Endothelial cell of hepatic sinusoid (primary cell): ENCODE results near the gene IQGAP2.

Experiments used
- in situ Hi-C: cut with HindIII; loops from 2 replicates; pipeline ENCODE4 v1.10.0; 2017; ENCODE audit warnings: low sequenced_read_pairs

The IQGAP2 gene

DNA sequence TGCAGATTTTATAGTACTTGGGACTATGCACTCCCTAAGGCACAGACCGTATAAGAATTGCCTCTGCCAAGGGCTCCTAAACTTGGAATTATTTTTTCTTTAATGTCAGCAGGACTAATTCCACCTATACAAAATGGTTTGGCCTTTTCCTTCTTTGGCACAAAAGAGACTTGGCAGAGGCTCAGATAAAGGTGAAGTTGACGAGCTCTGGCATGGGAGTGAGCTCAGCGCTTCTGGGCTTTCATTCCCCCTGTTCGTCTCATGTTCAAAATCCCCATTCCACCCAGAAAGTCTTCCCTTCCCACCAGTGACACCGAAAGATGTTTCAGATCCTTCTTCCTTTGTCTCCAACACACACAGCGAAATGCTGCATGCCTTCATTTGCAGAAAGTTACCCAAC is 158.9 kb downstream of the IQGAP2 start:
- in situ Hi-C loops, result no loop called here

- in situ Hi-C loops, result no loop called here
These were observed 161.9 kb downstream of the IQGAP2 start for GRCh38 chr5:76565009-76565408.

DNA sequence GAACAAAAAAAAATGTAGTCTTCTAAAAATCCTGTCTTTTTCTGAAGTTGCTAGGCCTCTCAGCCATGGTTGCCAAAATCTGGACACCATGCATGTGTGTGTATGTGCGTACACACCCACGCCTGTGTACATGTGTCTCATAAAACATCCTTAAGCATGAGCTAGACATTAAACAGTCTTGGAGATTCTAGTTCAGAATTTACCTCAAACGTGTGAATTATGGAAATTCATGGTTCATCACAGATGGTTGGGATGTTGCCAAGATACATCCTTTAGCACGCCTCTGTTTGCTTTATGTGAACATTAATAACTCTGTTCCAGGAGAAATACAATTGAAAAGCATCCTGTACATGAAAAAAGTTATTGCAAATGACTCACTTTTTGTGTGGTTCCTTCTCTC is 167.1 kb downstream of the IQGAP2 start:
- in situ Hi-C loops, result no loop called here

DNA sequence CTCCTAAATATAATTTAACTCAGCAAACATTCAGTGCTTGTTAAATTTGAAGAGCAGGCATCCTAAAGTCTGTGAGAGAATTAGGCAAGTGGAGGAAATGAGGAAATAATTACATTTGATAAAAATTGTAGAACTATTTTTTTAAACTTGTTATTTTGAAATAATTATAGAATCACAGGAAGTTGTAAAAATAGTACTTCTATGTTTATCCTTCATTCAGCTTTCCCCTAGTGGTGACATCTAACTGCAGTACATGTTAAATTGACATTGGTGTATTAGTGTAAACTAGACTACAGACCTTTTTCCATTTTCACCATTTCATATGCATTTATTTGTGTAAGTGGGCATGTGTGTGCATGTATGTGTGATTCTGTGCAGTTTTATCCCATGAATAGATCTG is 168.5 kb downstream of the IQGAP2 start:
- in situ Hi-C loops, result no loop called here

DNA sequence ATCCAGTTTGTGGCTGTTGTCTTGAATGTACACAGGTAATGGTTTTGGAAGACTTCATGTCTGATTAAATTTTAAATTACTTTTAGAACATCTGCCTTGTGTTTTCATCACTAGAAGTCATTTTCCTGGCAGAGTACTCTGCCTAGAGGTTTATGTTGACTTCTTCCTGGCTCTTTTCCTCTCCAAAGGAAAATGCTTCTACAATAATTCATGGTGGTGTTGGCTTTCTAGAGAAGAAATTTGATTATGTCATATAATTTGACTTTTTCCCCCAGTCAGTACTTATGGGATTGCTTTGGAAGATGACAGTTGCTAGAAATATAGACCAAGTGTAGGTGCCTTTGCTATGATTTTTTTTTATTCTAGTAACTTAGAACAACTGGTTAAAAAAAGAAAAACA is 173.4 kb downstream of the IQGAP2 start:
- in situ Hi-C loops, result no loop called here

GRCh38 chr5:76576996-76577395 is 173.9 kb downstream of the IQGAP2 start:
- in situ Hi-C loops, result no loop called here

GRCh38 chr5:76579166-76579937 is 176.3 kb downstream of the IQGAP2 start:
- in situ Hi-C loops, result no loop called here

DNA sequence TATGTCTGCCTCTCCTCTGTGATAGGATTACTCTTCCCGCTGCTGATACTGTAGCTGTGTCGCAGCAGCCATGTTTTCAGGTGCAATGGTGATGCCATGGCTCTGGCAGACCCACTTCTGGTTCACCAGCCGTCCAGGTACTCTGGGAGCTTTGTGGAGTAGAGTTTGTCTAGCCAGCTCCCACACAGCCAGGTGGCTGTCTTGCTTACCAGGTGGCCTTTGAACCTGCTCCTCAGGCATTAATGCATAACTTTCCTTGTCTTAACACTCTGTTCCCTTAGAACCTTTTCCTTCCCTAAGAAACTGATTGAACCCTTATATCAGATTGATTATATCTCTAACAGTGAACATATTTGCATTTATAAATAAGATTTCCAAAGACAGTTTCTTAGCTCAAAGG is 177.9 kb downstream of the IQGAP2 start:
- in situ Hi-C loops, result no loop called here

DNA sequence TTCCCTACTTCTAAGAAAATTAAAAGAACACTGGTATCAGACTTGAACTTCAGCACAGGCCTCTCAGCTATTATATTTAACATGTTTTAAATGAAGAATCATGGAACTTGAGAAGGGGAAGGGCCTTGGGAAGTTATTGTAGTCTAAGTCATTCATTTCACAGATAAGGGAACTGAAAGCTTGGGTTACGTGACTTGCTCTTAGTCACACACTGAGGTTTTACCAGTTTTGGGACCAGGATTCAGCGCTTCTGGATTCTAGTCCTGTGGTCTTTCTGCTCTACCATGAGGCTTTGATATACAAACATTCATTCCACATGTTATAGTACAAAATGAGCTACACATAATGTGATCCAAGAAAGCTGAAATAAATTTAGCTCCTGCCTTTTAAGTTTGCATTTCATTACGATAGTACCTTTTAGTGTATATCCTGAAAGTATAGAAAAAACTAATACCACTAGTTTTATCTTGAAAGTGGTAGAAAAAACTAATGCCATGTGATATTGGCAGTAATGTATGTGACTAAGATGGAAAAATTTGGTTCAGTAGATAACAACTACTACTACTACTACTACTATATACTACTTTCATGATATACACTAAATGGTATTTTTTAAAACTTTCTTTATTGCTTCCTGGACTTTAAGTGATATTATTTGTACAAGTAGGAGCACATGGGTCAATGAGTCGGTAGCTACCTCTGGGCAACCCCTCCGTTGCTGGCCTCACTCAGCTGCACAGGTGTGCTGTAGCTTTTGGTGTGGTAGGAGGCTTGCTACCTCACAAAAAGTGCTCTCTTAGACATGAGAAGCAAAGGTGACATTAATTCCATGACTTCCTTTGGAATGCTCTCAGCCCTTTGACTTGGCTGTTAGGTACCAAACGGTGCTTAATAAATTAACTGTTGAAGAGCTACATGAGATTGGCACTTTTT is 179.4 kb downstream of the IQGAP2 start:
- in situ Hi-C loops, result no loop called here

GRCh38 chr5:76583163-76584047 is 180.3 kb downstream of the IQGAP2 start:
- in situ Hi-C loops, result no loop called here

DNA sequence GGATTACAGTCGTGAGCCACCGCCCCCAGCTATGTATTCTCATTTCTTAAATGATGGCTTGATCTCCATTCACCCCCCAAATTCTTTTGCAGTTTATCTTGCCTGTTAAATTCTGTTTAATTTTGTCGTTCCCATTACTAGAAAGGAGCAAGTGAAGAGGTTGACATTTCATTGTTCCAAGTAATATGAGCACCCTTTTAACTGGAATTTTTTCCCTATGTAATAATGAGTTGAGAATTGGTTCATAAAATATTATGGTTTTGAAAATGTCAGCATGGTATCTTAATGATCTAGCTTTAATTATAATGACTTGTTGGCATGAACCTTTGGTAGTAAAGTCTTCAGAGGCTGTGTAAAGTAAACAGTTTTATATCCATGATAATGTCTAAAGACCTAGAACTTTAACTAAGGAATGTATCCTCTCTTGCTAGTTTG is 182.7 kb downstream of the IQGAP2 start:
- in situ Hi-C loops, result no loop called here

DNA sequence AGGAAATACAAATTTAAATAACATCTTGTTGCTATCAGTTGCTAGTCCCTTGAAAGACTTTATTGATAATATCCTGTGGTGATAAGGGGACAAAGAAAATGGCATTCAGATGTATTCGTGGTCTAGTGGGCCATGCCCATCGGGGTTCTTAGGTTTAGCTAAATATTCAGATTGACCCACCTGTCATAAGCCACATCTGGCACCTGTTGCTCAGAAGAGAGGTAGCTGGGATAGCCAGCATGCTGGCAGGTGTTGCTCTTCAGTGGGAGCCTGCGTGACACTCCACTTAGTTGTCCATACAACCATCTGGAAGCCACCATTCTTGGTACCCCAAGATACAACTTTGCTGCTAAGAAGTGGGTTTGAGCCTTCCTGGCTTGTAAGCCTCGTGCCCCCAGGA is 183.4 kb downstream of the IQGAP2 start:
- in situ Hi-C loops, result no loop called here

GRCh38 chr5:76590027-76590426 is 186.9 kb downstream of the IQGAP2 start:
- in situ Hi-C loops, result no loop called here

DNA sequence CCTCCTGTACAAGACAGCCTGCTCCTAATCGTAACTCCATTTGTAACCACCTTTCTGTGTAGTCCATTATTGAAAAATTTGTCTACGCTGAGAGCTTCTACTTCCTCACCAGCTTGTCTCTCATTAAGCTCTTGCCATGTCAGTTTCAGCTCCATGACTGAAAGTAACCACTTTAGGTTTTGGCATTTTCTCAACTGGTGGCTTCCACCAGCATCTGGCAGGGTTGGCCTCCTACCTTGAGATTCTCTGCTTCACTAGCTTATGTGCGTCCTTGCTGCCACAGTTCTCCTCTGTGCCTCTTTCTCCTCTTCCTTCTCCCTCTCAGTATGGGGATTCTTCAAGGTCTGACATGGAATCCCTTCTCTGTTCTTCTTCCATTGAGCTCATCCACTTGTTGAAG is 188.3 kb downstream of the IQGAP2 start:
- in situ Hi-C loops, result no loop called here

- in situ Hi-C loops, result no loop called here
These were observed 189.6 kb downstream of the IQGAP2 start for GRCh38 chr5:76592692-76593091.

GRCh38 chr5:76594107-76594506 is 191.0 kb downstream of the IQGAP2 start:
- in situ Hi-C loops, result no loop called here

DNA sequence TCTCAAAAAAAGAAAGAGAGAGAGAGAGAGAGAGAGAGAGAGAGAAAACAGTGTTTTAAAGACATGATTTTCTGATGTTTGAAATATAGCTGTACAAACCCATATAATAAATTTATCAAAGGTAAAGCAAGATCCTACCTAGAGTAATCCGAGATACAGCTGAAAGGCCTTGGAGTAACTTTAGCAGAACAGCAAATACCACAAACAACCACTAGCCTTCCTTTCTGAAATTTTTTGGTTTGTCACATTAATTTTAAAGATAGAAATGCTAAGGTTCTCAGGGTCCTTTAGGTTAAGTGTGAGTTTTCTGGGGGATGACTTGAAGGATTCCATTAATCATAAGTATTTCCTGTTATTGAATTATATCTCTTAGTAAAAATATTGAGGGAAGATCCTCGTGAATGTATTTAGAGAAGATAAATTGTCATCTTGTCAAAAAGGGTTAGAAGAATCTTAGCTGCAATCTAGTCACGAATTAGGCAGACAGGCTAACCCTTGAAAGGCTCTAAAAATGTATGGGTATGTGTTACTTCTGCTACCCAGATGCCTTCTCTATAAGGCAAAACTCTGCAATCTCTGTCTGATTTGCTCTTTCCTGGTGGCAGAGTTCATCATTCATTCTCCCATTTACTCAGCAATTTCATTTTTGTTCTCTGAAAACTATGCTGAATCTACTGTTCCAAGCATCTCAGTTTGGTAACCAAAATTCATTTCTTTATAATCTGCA is 192.8 kb downstream of the IQGAP2 start:
- in situ Hi-C loops, result no loop called here

- in situ Hi-C loops, result no loop called here
These were observed 195.4 kb downstream of the IQGAP2 start for GRCh38 chr5:76598531-76598930.

GRCh38 chr5:76600716-76601115 is 197.6 kb downstream of the IQGAP2 start:
- in situ Hi-C loops, result no loop called here

- in situ Hi-C loops, result no loop called here
These were observed 198.4 kb downstream of the IQGAP2 start for GRCh38 chr5:76601470-76601869.
